A549 (cell line): ENCODE results near the gene MLXIP.

Source experiments
- ESRRA ChIP-seq: fragments of 150-350 bp; IDR thresholded peaks from 2 replicates; pipeline ENCODE4 v1.6.1; 2014; ENCODE audit warnings: mild to moderate bottlenecking, low read length, borderline replicate concordance
- JUNB ChIP-seq: fragments of >200 bp; sonication (Bioruptor Twin); formaldehyde crosslinking; IDR thresholded peaks from 2 replicates; pipeline ENCODE4 v1.6.1; 2016
- MAFK ChIP-seq: fragments of 450-650 bp; IDR thresholded peaks from 2 replicates; pipeline ENCODE4 v1.6.1; 2014; ENCODE audit not compliant: partially characterized antibody
- MAX ChIP-seq: IDR thresholded peaks from 2 replicates; pipeline ENCODE4 v1.6.1; 2012
- NPAS2 ChIP-seq: fragments of 250-450 bp; sonication (Bioruptor Pico); IDR thresholded peaks from 2 replicates; pipeline ENCODE4 v1.8.0; 2022; ENCODE audit warnings: mild to moderate bottlenecking, moderate library complexity, borderline replicate concordance
- POLR2A ChIP-seq: IDR thresholded peaks from 2 replicates; pipeline ENCODE4 v1.6.1; 2012; ENCODE audit warnings: mild to moderate bottlenecking, low read length
- ZSCAN20 ChIP-seq: fragments of 250-450 bp; sonication (Bioruptor Pico); IDR thresholded peaks from 2 replicates; pipeline ENCODE4 v1.8.0; 2022; ENCODE audit warnings: mild to moderate bottlenecking, moderate library complexity
- TF ChIP-seq, protein P1 (sequence below): fragments of >200 bp; sonication (Bioruptor Twin); formaldehyde crosslinking; IDR thresholded peaks from 3 replicates; pipeline ENCODE4 v1.5.1; 2016
- TF ChIP-seq, protein P2 (sequence below): fragments of 450-650 bp; IDR thresholded peaks from 2 replicates; pipeline ENCODE4 v1.6.1; 2014; ENCODE audit warnings: antibody characterized with exemption

- TF ChIP-seq JUNB (no peak), POLR2A (no peak), ZSCAN20 (no peak), ESRRA (no peak), MAX (no peak), MAFK (no peak), NPAS2 (CRISPR knock-in tag) (no peak)
- TF ChIP-seq, protein P1, sequence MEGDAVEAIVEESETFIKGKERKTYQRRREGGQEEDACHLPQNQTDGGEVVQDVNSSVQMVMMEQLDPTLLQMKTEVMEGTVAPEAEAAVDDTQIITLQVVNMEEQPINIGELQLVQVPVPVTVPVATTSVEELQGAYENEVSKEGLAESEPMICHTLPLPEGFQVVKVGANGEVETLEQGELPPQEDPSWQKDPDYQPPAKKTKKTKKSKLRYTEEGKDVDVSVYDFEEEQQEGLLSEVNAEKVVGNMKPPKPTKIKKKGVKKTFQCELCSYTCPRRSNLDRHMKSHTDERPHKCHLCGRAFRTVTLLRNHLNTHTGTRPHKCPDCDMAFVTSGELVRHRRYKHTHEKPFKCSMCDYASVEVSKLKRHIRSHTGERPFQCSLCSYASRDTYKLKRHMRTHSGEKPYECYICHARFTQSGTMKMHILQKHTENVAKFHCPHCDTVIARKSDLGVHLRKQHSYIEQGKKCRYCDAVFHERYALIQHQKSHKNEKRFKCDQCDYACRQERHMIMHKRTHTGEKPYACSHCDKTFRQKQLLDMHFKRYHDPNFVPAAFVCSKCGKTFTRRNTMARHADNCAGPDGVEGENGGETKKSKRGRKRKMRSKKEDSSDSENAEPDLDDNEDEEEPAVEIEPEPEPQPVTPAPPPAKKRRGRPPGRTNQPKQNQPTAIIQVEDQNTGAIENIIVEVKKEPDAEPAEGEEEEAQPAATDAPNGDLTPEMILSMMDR, result no peak
- TF ChIP-seq, protein P2, sequence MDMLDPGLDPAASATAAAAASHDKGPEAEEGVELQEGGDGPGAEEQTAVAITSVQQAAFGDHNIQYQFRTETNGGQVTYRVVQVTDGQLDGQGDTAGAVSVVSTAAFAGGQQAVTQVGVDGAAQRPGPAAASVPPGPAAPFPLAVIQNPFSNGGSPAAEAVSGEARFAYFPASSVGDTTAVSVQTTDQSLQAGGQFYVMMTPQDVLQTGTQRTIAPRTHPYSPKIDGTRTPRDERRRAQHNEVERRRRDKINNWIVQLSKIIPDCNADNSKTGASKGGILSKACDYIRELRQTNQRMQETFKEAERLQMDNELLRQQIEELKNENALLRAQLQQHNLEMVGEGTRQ, result no peak
These were observed 16.4 kb downstream of the MLXIP start for GRCh38 chr12:122094735-122095631.
